Left colon (tissue), 2 donors: ENCODE results near the gene SLCO4A1. TPM values are rescaled to one million over a fixed set of nuclear protein-coding genes. Genes with fewer than 3 reads are reported as not detected.

Experiments used
- ATAC-seq: fragments of 200-7000 bp; cut with Tn5 transposase; one replicate; pipeline ENCODE4 v1.9.1; 2020; ENCODE audit warnings: mild to moderate bottlenecking, moderate library complexity
- DNase-seq, 2 donors: peaks; one replicate each; pipeline ENCODE4 v3.0.0-alpha.2; 2020
- intact Hi-C, 2 donors: fragments of 100-400 bp; cut with DNase I in 1 of 2; cut with micrococcal nuclease in 1 of 2; formaldehyde crosslinking; loops; one replicate each; pipeline versions ENCODE4 v1.11.2 to v1.14.0; 2022; cut with DNase I, micrococcal nuclease
- total RNA-seq, 2 donors: library from RNA; stranded (reverse); fragmentation: NEBNext Ultra II Directional; extraction: Animal tissue kit (Norgen Biotek cat#: 25700); gene quantifications; one replicate each; pipeline ENCODE4 v1.2.1, GENCODE V29; 2021
- donor health status: DM: no; HTN: no; CAD: no.
- donor health status: DM: yes; HTN: yes; CAD: no.

Gene SLCO4A1
- total RNA-seq, 2 donors from 2014 or later: 15.0 to 22.2 TPM

GRCh38 chr20:62644802-62645496 is 2.6 kb downstream of the SLCO4A1 start:
- DNase-seq (peak; percentile 78 to 91), ATAC-seq (peak; percentile 58)
- intact Hi-C loops: no loop called here

- no peak for DNase-seq
- intact Hi-C loops: no loop called here
- ATAC-seq: no peak
Measured at GRCh38 chr20:62645613-62646012, 3.3 kb downstream of the SLCO4A1 start.

DNA sequence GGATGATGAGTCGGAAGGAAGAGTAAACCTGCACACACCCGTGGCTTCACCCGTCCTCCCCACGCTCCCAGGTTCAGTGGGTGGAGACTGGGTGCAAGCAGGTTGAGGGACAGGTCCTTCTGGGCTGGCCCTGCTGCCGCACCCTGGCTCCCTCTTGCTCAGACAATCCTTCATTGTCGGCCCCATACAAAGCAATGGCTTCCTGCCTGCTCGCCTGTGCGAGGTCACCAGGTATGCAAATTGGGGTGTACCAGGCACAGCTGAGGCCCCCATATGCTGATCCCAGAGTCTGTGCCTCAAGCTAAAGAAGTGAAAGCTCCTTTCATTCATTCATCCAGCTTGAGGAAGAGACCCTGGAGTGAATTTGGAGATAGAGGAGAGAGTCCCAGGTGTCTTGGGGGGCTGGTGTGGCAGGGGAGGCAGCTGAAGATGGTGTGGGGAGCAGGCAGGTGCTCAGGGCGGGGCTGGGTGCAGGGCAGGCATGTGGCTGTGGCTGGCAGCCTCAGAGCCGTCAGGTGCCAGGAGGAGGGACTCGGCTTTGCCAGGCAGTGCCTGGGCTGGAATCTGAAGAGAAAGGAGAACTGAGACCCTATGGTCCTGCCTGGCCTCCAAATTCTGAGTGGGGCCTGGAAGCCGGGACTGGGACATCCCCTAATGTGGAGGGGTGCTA is 4.7 kb downstream of the SLCO4A1 start:
- intact Hi-C loops: no loop called here
- ATAC-seq (peak; percentile 57), DNase-seq (peak; percentile 81 to 82)

GRCh38 chr20:62647521-62648317 is 5.4 kb downstream of the SLCO4A1 start:
- DNase-seq (peak in 1 of 2 donors; percentile 53), ATAC-seq (no peak)
- intact Hi-C loops: no loop called here

DNA sequence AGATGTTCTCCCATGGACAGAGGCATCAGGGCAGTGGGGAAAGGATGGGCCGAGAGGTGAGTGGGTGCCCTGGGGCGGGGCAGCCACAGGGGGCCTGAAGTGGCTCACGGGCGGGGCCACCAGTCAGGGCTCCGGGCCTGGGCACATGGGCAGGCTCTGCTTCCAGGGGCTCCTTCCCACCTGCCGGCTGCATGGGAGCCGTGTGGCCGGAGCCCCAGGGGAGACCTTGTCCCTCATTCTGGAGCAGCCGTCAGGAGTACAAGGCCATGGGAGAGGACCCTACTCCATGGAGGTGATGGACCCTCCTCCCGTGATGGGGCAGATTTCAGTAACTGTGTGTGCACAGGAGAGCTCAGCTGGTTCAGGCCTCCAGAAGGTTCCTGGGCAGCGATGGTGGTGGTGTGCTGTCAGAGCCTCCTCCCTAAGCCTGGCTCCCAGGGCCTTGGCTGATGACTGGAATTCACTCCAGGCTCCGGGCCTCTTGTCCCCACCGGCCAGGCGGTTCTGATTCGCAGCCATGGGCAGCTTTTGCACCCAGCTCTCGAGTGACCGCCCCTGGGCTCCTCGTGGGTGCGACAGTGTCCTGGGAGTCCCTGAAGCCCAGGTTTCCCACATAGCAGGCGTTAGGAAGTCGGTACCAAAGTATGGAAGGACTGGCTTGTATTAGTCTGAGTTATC is 6.2 kb downstream of the SLCO4A1 start:
- ATAC-seq (no peak), DNase-seq (no peak)
- intact Hi-C loops: no loop called here

- DNase-seq: no peak
- no peak for ATAC-seq
- intact Hi-C loops: no loop called here
Measured at GRCh38 chr20:62649140-62649539, 6.8 kb downstream of the SLCO4A1 start.

DNA sequence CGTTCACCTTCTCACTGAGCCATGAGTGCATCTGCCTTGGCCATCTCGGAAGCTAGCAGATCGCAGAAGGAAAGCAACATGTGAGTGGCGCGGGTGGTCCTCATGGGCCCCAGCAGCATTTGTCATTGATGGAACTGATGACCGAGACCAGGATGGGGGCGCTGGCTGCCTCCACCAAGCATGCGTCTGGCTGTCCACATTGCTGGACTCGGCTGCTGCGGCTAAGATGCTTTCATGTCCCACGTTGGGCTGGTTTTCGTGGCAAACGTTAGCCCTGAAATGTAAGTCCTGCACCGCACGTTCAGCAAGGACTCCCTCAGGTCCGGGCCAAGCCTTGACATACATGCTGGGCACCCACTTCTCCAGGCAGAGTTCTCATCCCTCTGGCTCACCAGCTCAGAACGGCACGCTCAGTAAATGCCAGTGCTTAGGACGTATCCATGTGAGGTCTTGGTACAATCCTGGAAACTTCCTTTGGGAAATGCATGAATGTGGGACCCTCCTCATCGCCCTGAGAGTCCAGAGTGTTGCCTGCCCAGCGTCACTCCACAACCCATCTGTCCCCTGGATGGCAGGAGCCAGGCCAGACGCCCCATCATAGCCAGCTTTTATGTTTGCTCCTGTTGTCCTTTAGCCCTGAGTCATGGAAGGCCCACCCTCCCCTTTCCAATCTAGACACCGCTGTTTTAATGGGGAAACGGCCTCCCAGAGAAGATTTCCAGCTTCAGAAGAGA is 8.4 kb downstream of the SLCO4A1 start:
- intact Hi-C loops: no loop called here
- ATAC-seq (no peak), DNase-seq (no peak)

- ATAC-seq (no peak), DNase-seq (peak; percentile 82 to 87)
- intact Hi-C loops: no loop called here
Measured at GRCh38 chr20:62651285-62652021, 9.2 kb downstream of the SLCO4A1 start.

DNA sequence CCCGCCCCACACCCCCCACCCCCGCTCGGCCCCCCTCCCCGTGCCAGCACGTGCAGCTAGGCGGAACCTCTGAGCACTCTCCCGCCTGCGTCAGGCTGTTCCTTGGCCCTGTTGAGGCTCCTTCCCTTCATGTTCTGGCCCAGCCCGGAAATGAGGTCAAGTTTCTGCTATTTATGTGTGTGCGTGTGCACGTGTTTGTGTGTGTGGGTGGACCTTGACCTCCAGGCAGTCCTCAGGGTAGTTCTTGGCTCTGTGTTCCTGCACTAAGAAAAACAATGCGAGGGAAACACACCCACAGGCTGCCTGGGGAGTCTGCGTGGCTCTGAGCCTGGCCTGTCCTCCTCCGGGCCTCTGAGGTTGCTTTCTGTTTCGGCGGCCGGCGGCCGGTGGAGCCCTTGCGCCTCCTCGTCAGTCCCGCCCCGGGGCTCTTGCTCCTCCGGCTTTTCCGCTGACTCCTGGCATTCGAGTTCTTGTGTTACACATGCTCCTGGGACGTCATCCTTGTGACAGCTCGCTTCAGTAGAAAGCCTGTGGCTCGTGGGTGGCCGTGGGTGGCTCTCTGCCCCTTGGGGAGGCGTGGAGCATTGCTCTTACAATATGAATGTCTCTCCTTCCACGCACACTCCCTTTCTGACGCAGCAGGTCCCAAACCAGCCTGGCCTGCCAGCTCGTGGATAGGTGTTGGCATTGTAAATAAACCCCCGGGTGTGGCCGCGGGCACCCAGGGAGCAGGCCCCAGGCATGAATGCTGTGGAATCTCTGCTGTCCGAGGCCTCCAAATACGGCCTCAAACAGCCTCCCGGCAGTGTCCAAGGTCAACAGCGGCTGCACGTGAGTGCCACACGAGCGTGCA is 10.0 kb downstream of the SLCO4A1 start:
- ATAC-seq (peak; percentile 78), DNase-seq (peak; percentile 87 to 97)
- intact Hi-C loops: no loop called here

- no peak for DNase-seq
- ATAC-seq: no peak
- intact Hi-C loops: no loop called here
Measured at GRCh38 chr20:62652894-62653305, 10.6 kb downstream of the SLCO4A1 start.

DNA sequence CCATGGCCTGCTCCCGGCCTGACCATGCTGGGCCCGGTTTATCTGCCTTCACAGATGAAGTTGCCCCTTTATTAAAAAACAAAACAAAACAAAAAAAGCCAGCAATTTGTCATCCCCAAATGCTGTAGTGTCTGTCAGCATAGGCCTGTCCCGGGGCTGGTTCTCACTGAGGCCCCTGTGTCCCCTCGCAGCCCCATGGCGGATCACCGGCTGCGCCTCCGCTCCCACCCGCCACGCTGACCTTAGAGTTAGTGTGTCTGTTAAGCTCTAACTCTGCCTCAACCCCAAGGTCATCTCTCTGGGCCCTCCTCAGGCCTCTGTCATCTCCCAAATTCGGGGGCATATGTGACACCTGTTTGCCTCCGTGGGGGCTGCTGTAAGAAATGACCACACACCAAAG is 11.1 kb downstream of the SLCO4A1 start:
- ATAC-seq (no peak), DNase-seq (no peak)
- intact Hi-C loops: no loop called here

DNA sequence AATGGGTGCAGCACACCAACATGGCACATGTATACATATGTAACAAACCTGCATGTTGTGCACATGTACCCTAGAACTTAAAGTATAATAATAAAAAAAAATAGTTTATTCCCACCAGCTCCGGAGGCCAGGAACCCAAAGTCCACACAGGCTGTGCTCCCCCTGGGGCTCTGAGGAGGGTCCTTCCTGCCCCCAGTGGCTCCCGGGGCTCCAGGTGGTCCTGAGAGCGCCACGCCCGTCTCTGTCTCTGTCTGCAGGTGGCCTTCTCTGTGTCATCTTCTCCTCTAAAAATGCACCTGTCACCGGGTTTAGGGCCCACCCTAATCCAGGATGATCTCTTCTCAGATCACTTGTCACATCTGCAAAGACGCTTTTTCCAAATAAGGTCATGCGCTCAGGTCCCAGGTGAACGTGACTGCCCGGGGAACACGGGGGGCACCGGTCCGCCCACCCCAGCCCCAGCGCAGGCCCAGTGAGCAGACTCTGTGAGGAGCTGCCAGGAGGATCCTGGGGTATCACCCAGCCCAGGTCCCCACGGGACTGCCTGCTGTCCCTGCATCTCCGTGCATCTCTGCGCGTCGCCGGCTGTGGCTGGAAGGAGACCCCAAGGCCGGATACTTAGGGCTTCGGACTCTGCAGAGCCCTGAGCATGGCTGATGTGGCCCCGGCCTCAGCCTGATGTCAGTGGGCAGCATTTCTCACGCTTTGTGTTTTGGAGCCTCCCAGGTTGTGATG is 11.8 kb downstream of the SLCO4A1 start:
- intact Hi-C loops: no loop called here
- ATAC-seq (no peak), DNase-seq (no peak)

GRCh38 chr20:62655282-62656196 is 13.2 kb downstream of the SLCO4A1 start:
- no peak for ATAC-seq
- intact Hi-C loops: no loop called here
- DNase-seq: no peak

GRCh38 chr20:62656197-62656918 is 14.1 kb downstream of the SLCO4A1 start:
- no peak for DNase-seq
- no peak for ATAC-seq
- intact Hi-C loops: no loop called here
